HG03469 (cell line): Measurements from ENCODE around the gene OCSTAMP.

Experiments
- ATAC-seq: cut with Tn5 transposase; IDR thresholded peaks from one replicate; pipeline ENCODE4 v1.9.1; 2021; ENCODE audit warnings: mild to moderate bottlenecking, moderate library complexity, moderate number of reproducible peaks; ENCODE audit not compliant: unreplicated experiment

OCSTAMP gene

GRCh38 chr20:46520976-46521579, 29.4 kb downstream of the OCSTAMP start:
- no peak for ATAC-seq

- no peak for ATAC-seq
Observed at GRCh38 chr20:46520540-46520939, 29.9 kb downstream of the OCSTAMP start.

- ATAC-seq = no peak
Observed at GRCh38 chr20:46519471-46520068, 30.9 kb downstream of the OCSTAMP start.

GRCh38 chr20:46512943-46513844, 37.3 kb downstream of the OCSTAMP start, which contains the start of gene ZNF334:
TSS of gene ZNF334 (minus strand) at chr20:46513559. CDS start at chr20:46512102, 1,457 bp downstream.
- ATAC-seq = no peak

- no peak for ATAC-seq
Observed at GRCh38 chr20:46509523-46509922, 40.9 kb downstream of the OCSTAMP start.

- ATAC-seq = no peak
Observed at GRCh38 chr20:46507760-46508407, 42.6 kb downstream of the OCSTAMP start.

GRCh38 chr20:46505506-46505905, 44.9 kb downstream of the OCSTAMP start:
- ATAC-seq = no peak

- ATAC-seq = no peak
Observed at GRCh38 chr20:46501961-46502360, 48.5 kb downstream of the OCSTAMP start.

GRCh38 chr20:46501337-46501942, 49.0 kb downstream of the OCSTAMP start:
- ATAC-seq = no peak

- no peak for ATAC-seq
Observed at GRCh38 chr20:46494077-46494476, 56.4 kb downstream of the OCSTAMP start.

- ATAC-seq = no peak
Observed at GRCh38 chr20:46491354-46491753, 59.1 kb downstream of the OCSTAMP start.
